ENCODE results near the gene EPHA2. TPM values are rescaled to one million over a fixed set of nuclear protein-coding genes. Genes with fewer than 3 reads are reported as not detected.

The EPHA2 gene
- total RNA-seq, 4 donors from 2014 or later = 30.0 to 66.9 (median 35.9) TPM

DNA sequence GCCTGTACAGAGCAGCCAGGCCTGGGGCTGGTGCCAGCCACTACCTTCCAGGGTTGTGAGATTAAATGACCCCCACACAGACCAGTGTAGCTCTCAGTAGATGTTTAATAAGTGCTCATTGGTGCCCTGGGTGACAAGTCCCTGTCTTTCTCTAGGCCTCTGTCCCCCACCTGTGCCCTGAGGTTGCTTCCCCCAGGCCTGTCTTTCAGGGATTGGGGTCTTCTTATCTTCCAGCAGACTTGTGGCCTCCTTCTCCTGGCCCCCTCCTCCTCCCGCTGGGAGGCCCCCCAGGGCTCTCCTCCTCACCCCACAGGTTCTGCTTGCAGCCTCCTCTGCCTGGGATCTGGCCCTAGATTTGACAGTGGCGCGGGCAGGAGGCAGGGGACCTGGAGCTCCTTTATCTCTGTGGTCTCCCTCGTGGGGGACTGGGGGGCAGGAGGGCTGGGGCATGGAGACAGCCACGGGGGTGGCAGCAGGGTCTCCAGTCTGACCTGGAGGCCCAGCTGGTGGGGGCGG, 40.3 kb downstream of the EPHA2 start:
- Histone ChIP-seq H3K36me3 (no peaks in the 10 kb centered on the region), H3K27me3 (no peaks in the 10 kb centered on the region), H3K4me1 (peaks cover 0 to 72% (median 21%) of the 10 kb centered on the region in 4 donors), H3K9me3 (no peaks in the 10 kb centered on the region), H3K4me3 (no peak overlapping the region), H3K27ac (peak overlapping the region; percentile 35 to 96 (median 76))
- TF ChIP-seq POLR2A (IDR thresholded peaks at IDR 0.05) (no peak), EP300 (IDR thresholded peaks at IDR 0.05) (no peak)
- WGBS, 2 donors = 31 to 42% methylated on average over 1 to 4 of the region's 6 CpGs
- DNase-seq (ENCODE audit: low spot score in 2 of 2) = no peak

DNA sequence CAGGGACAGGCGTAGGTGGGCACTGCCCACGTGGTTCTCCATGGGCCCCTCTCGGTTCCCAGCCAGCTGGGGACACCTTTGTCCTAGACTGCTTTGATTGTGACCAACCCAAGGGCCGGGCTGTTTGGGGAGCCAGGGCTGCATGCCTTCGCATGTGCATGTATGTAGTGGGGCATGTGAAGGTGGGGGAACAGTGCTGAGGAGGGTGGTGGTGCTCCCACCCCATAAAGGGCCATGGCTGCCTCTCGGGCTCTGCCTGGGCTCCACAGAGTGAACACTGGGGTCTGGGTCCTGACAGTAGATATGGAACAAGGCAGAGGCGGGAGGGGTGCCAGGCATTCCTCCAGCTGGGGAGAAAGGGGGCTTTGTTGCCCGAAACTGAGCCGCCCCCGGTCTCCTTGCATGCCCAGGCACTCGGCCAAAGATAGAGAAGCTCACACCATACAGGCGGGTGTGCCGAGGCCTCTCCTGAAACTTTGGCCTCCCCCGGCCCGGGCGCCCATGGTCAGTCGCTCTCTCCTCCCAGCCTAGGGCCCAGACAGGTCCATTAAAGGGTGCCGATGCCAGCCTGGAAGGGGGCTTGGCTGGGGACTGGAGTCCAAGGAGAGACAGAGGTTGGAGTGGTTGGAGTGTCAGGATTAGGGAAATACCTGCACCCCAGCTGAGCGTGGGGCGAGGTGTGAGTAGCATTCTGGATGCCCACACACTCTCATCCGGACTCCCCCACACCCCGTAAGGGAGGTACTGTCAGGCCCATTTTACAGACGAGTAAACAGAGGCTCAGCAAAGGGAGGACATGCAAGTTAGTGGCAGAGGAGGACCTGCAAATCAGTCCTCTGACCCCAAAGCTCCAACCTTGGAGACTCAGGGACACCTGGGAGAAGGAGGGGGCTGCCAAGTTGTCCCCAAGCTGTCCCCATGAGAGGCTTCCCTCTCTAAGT, 41.1 kb downstream of the EPHA2 start:
- DNase-seq (ENCODE audit: low spot score in 2 of 2) = no peak
- H3K4me3 ChIP-seq = no peak overlapping the region
- no peaks in the 10 kb centered on the region for H3K9me3 ChIP-seq
- TF ChIP-seq POLR2A (IDR thresholded peaks at IDR 0.05) = no peak
- TF ChIP-seq EP300 (IDR thresholded peaks at IDR 0.05) = peak in 1 of 2 donors; percentile 53
- peaks cover 0 to 68% (median 21%) of the 10 kb centered on the region in 4 donors for H3K4me1 ChIP-seq
- H3K27me3 ChIP-seq = no peaks in the 10 kb centered on the region
- H3K27ac ChIP-seq = peak overlapping the region; percentile 56 to 96 (median 76)
- WGBS, 2 donors = 56 to 62% methylated on average over 18 to 22 of the region's 23 CpGs
- no peaks in the 10 kb centered on the region for H3K36me3 ChIP-seq

DNA sequence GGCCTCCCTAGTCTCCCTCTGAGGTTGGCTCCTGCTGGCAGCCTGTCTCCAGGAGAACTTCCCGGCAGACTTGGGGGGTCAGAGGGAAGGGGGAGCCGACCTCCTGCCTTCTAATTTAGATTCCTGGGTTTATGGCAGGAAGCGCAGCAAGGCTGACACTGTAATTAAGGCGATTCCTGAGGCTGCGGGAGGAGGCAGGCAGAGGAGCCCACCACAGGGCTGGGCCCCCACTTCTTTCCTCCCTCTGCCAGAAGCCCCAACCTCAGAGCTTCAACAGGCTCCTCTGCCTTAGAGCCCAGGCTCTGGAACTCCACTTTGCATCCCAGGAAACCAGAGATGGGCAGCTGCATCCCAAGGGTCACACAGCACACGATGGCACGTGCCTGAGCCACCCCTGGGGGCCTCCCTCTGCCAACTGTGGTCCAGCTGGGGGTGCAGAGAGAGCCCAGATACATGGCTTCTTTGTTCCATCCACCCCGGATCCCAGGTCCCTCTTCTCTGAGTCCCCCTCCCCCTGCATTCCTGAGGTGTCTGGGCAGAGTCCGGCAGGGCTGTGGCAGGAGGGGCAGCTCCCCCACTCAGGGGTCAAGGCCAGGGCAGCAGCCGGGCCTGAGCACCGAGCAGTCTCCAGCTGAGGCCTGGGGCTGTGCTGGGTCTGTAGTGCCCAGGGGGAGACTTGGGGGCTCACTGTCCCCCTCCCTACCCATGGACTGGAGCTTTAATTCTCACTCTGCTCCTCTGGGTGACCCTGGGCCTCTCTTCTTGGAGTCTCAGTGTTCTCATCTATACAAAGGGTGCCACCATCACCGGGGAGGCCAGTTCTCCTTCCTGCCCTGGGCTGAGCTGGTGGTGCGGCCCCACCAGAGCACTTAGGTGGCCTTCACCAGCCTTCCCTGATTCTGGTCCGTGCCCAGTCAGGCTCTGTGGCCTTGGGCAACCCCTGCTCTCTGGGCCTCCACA, 43.0 kb downstream of the EPHA2 start:
- peaks cover 0 to 65% (median 21%) of the 10 kb centered on the region in 4 donors for H3K4me1 ChIP-seq
- WGBS, 2 donors = 42 to 47% methylated on average over 11 to 13 of the region's 14 CpGs
- H3K4me3 ChIP-seq = no peak overlapping the region
- TF ChIP-seq EP300 (IDR thresholded peaks at IDR 0.05) = no peak
- TF ChIP-seq, protein P1, sequence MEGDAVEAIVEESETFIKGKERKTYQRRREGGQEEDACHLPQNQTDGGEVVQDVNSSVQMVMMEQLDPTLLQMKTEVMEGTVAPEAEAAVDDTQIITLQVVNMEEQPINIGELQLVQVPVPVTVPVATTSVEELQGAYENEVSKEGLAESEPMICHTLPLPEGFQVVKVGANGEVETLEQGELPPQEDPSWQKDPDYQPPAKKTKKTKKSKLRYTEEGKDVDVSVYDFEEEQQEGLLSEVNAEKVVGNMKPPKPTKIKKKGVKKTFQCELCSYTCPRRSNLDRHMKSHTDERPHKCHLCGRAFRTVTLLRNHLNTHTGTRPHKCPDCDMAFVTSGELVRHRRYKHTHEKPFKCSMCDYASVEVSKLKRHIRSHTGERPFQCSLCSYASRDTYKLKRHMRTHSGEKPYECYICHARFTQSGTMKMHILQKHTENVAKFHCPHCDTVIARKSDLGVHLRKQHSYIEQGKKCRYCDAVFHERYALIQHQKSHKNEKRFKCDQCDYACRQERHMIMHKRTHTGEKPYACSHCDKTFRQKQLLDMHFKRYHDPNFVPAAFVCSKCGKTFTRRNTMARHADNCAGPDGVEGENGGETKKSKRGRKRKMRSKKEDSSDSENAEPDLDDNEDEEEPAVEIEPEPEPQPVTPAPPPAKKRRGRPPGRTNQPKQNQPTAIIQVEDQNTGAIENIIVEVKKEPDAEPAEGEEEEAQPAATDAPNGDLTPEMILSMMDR (IDR thresholded peaks at IDR 0.05) = no peak
- no peak for TF ChIP-seq POLR2A (IDR thresholded peaks at IDR 0.05)
- no peaks in the 10 kb centered on the region for H3K36me3 ChIP-seq
- peaks cover 0 to 11% (median 0%) of the 10 kb centered on the region in 4 donors for H3K9me3 ChIP-seq
- peak overlapping the region; percentile 54 to 89 (median 72) for H3K27ac ChIP-seq
- no peak for DNase-seq (ENCODE audit: low spot score in 2 of 2)
- H3K27me3 ChIP-seq = no peaks in the 10 kb centered on the region

DNA sequence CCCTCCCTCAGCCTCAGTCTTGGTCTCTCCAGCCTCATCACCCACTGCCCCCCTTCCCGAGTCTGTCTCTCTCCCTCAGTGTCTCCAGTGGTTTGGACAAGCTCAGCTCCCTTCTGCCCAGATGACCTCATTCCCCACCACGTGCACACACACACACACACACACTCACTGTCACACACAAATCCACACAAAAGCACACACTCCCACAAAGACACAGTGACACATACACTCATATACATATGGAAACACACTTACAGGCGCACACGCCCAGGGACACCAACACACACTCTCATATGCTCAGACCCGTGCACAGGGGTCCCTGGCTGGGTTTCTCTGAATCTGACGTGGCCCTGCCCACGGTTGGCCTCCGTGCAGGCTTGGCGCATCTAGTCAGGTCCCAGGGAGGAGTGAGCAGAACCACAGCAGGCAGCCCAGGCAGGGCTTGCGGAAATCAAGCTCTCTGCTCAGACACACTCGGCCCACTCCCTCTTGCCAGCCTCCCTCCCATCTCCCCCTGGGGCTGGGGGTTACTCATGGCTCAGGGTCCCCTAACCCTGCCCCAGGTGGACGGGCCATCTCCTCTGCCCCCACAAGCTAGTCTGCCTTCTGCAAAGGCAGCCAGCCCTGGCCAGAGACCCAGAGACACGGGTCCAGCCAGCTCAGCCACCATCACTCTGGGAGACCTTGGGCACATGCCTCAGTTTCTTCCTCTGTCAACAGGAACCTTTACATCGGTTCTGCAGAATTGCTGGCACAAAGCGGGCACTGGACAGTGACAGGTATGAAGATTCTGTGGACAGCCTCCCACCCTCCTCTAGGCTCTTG, 43.9 kb downstream of the EPHA2 start:
- H3K4me3 ChIP-seq = no peak overlapping the region
- 44 to 50% methylated on average over 11 to 15 of the region's 15 CpGs for WGBS, 2 donors
- peak in 1 of 2 donors; percentile 61 for TF ChIP-seq EP300 (IDR thresholded peaks at IDR 0.05)
- TF ChIP-seq, protein P1 (IDR thresholded peaks at IDR 0.05) = no peak
- H3K9me3 ChIP-seq = peaks cover 0 to 15% (median 0%) of the 10 kb centered on the region in 4 donors
- H3K27ac ChIP-seq = peak overlapping the region; percentile 54 to 89 (median 72)
- no peaks in the 10 kb centered on the region for H3K36me3 ChIP-seq
- DNase-seq (ENCODE audit: low spot score in 2 of 2) = peak in 1 of 2 donors; percentile 23
- H3K27me3 ChIP-seq = no peaks in the 10 kb centered on the region
- H3K4me1 ChIP-seq = peaks cover 0 to 63% (median 21%) of the 10 kb centered on the region in 4 donors

DNA sequence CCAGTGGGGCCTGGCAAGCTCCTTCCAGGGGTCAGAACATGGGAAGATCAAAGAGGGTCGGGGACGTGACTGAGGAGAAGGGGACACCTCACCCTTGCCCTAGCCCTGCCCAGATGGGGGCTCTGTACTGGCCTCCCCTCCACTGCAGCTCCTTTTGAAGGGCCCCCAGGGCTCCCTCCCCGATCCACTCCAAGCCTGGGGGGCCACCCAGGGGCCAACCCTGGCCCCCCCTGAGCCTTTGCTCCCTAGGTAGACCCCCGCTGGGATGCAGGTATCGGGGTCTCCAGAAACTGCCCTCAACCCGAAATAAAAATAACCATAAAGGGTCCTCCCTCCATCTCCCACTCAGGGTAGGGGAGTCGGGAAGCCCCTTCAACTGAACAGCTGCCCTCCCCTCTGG, 45.0 kb downstream of the EPHA2 start:
- no peak overlapping the region for H3K4me3 ChIP-seq
- no peaks in the 10 kb centered on the region for H3K27me3 ChIP-seq
- TF ChIP-seq, protein P1 (IDR thresholded peaks at IDR 0.05) = no peak
- no peak for TF ChIP-seq EP300 (IDR thresholded peaks at IDR 0.05)
- TF ChIP-seq POLR2A (IDR thresholded peaks at IDR 0.05) = no peak
- peaks cover 0 to 53% (median 20%) of the 10 kb centered on the region in 4 donors for H3K4me1 ChIP-seq
- peaks cover 0 to 15% (median 0%) of the 10 kb centered on the region in 4 donors for H3K9me3 ChIP-seq
- WGBS, 2 donors = 82 to 86% methylated on average over 4 to 7 of the region's 7 CpGs
- H3K36me3 ChIP-seq = no peaks in the 10 kb centered on the region
- peak overlapping the region in 2 of 4 donors; percentile 81 to 89 for H3K27ac ChIP-seq
- no peak for DNase-seq (ENCODE audit: low spot score in 2 of 2)

Data from tibial nerve (tissue), 4 donors.